Astrocyte of the hippocampus (primary cell): ENCODE data around the gene OR11H7.
"Not testable (repeated sequence)": the region's sequence is repeated elsewhere in the genome, so short reads cannot be mapped to it uniquely, and the experiment has no call there.

Source experiments
- DNase-seq: peaks from one replicate; pipeline ENCODE4 v3.0.0; 2011; ENCODE audit warnings: low read depth, low spot score

Gene OR11H7

DNA sequence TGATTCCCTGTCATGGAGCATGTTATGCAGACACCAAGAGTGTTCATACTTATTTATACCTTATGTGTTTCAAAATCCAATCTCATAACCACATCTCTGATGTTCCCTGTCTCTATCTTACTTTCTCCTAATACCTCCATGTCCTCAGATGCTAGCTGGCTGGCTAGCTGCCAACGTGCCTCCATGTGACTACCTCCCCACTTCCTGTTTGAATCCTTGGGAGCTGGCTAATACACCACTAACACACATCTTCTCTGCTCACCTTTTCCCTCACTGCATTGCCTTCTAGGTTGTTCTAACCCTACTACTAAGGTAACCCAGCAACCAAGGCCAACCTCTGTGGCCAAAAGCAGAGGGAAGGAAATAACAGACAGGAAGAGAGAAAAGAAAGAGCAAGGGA, 49.6 kb downstream of the OR11H7 start:
- DNase-seq, result peak; percentile 11

DNA sequence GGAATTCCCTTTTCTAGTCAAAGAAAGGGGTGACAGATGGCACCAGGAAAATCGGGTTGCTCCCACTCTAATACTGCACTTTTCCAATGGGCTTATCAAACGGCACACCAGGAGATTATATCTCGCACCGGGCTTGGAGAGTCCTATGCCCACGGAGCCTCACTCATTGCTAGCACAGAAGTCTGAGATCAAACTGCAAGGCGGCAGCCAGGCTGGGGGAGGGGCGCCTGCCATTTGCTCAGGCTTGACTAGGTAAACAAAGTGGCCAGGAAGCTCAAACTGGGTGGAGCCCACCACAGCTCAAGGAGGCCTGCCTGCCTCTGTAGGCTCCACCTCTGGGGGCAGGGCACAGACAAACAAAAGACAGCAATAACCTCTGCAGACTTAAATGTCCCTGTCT, 51.5 kb downstream of the OR11H7 start:
- not testable (repeated sequence) for DNase-seq
